A549 (cell line): ENCODE data around the gene NPHS1. TPM values are rescaled to one million over a fixed set of nuclear protein-coding genes. Genes with fewer than 3 reads are reported as not detected.

Experiments
- ATAC-seq, 2 experiments: fragments of 200-7000 bp in 1 of 2; fragments of >200 bp in 1 of 2; cut with Nextera tagmentation in 1 of 2; cut with Tn5 transposase in 1 of 2; 3 replicates each; pipeline versions ENCODE4 v1.8.0 to v1.9.1; 2018 to 2020; ENCODE audit warnings: mild to moderate bottlenecking in 1 of 2, moderate library complexity in 1 of 2
- CTCF ChIA-PET: fragments of 300-600 bp; sonication (Branson Sonifier 250); formaldehyde crosslinking; extraction: SDS; loops from one replicate; lab custom pipeline; 2021; ENCODE audit warnings: antibody characterized with exemption, inconsistent platforms; lab: Yijun Ruan, JAX
- POLR2A ChIA-PET: fragments of 350-600 bp; formaldehyde crosslinking; extraction: SDS; loops from one replicate; lab custom pipeline; 2021; ENCODE audit warnings: antibody characterized with exemption, inconsistent platforms; lab: Yijun Ruan, JAX
- DNase-seq, 2 experiments: peaks; one replicate each; pipeline versions ENCODE4 v3.0.0 to v3.0.0-alpha.2; 2011 to 2016; ENCODE audit warnings: low read depth in 1 of 2, low spot score in 1 of 2
- FAIRE-seq: peaks from 2 replicates; lab custom pipeline; 2011; peaks lifted over from hg19 to GRCh38; lab: Jason Lieb, UNC
- H3K27ac ChIP-seq, 2 experiments: fragments of >200 bp; sonication (Bioruptor Twin); formaldehyde crosslinking; 3 replicates each; pipeline ENCODE4 v1.5.1; 2016 to 2017
- H3K4me1 ChIP-seq: fragments of >200 bp; sonication (Bioruptor Twin); formaldehyde crosslinking; 3 replicates; pipeline ENCODE4 v1.6.1; 2016
- H3K4me2 ChIP-seq: fragments of >200 bp; sonication (Bioruptor Twin); formaldehyde crosslinking; 3 replicates; pipeline ENCODE4 v1.6.1; 2016
- H3K4me3 ChIP-seq: fragments of >200 bp; sonication (Bioruptor Twin); formaldehyde crosslinking; 3 replicates; pipeline ENCODE4 v1.5.1; 2016
- H3K9me3 ChIP-seq: fragments of >200 bp; sonication (Bioruptor Twin); formaldehyde crosslinking; 3 replicates; pipeline ENCODE4 v1.6.1; 2016
- ATOH8 ChIP-seq: fragments of 250-450 bp; sonication (Bioruptor Pico); IDR thresholded peaks from 2 replicates; pipeline ENCODE4 v1.5.0; 2020; ENCODE audit warnings: low read depth, mild to moderate bottlenecking, moderate library complexity
- BCL3 ChIP-seq: fragments of >200 bp; sonication (Bioruptor Twin); formaldehyde crosslinking; IDR thresholded peaks from 3 replicates; pipeline ENCODE4 v1.6.1; 2016
- CBX2 ChIP-seq: fragments of 200-600 bp; sonication (generic); IDR thresholded peaks from 2 replicates; pipeline ENCODE4 v1.6.1; 2016; ENCODE audit warnings: low read depth, mild to moderate bottlenecking, borderline replicate concordance
- CBX8 ChIP-seq: fragments of 200-600 bp; sonication (generic); IDR thresholded peaks from 2 replicates; pipeline ENCODE4 v1.6.1; 2016
- CEBPB ChIP-seq, 2 experiments: fragments of >200 bp in 1 of 2; sonication (Bioruptor Twin) in 1 of 2; formaldehyde crosslinking in 1 of 2; IDR thresholded peaks; 2 replicates each; pipeline ENCODE4 v1.6.1; 2012 to 2016
- CHD2 ChIP-seq: fragments of 150-350 bp; IDR thresholded peaks from 2 replicates; pipeline ENCODE4 v1.6.1; 2014; ENCODE audit warnings: low read length; ENCODE audit not compliant: partially characterized antibody
- E2F6 ChIP-seq: IDR thresholded peaks from 2 replicates; pipeline ENCODE4 v1.6.1; 2012; ENCODE audit warnings: low read depth, borderline replicate concordance
- EP300 ChIP-seq, 2 experiments: fragments of >200 bp; sonication (Bioruptor Twin); formaldehyde crosslinking; IDR thresholded peaks; 2 replicates in 1 of 2; 3 replicates in 1 of 2; pipeline ENCODE4 v1.6.1; 2016 to 2017
- GATA3 ChIP-seq: IDR thresholded peaks from 2 replicates; pipeline ENCODE4 v1.6.1; 2012; ENCODE audit warnings: borderline replicate concordance
- HOXA7 ChIP-seq: fragments of 250-450 bp; sonication (Bioruptor Pico); IDR thresholded peaks from 2 replicates; pipeline ENCODE4 v1.5.0; 2020; ENCODE audit warnings: mild to moderate bottlenecking, moderate library complexity
- JUN ChIP-seq, 2 experiments: fragments of >200 bp; sonication (Bioruptor Twin); formaldehyde crosslinking; IDR thresholded peaks; 2 replicates in 1 of 2; 3 replicates in 1 of 2; pipeline ENCODE4 v1.6.1; 2016 to 2017
- MAFK ChIP-seq: fragments of 450-650 bp; IDR thresholded peaks from 2 replicates; pipeline ENCODE4 v1.6.1; 2014; ENCODE audit not compliant: partially characterized antibody
- MYC ChIP-seq: IDR thresholded peaks from 2 replicates; pipeline ENCODE4 v1.6.1; 2012; ENCODE audit warnings: mild to moderate bottlenecking, inconsistent platforms, low read length, improper control_type of control experiment, borderline replicate concordance
- NR3C1 ChIP-seq: fragments of >200 bp; sonication (Bioruptor Twin); formaldehyde crosslinking; IDR thresholded peaks from 3 replicates; pipeline ENCODE4 v1.6.1; 2017
- PBX3 ChIP-seq: IDR thresholded peaks from 2 replicates; pipeline ENCODE4 v1.6.1; 2012
- POLR2A ChIP-seq: IDR thresholded peaks from 2 replicates; pipeline ENCODE4 v1.6.1; 2012; ENCODE audit warnings: mild to moderate bottlenecking, low read length
- POLR2AphosphoS2 ChIP-seq: conservative IDR thresholded peaks from 2 replicates; pipeline ENCODE4 v1.6.1; 2012; ENCODE audit warnings: low read length, improper control_type of control experiment, inconsistent platforms
- RAD21 ChIP-seq, 2 experiments: fragments of >200 bp in 1 of 2; sonication (Bioruptor Twin) in 1 of 2; formaldehyde crosslinking in 1 of 2; IDR thresholded peaks in 1 of 2; conservative IDR thresholded peaks in 1 of 2; 2 replicates in 1 of 2; 3 replicates in 1 of 2; pipeline ENCODE4 v1.6.1; 2012 to 2018; ENCODE audit warnings: inconsistent platforms in 1 of 2
- TP53 ChIP-seq: fragments of 250-450 bp; sonication (Bioruptor Pico); IDR thresholded peaks from 2 replicates; pipeline ENCODE4 v1.5.0; 2021; ENCODE audit warnings: mild to moderate bottlenecking, moderate library complexity
- WGBS: methylation state at CpG from one replicate; pipeline ENCODE4 v1.1.6; 2017; ENCODE audit errors: missing lambda C conversion rate; 5-methylcytosine and 5-hydroxymethylcytosine counted together
- polyA plus RNA-seq, 4 experiments: library from polyadenylated mRNA; depleted of rRNA in 3 of 4; stranded (reverse); fragments of >200 nt; fragmentation: RNase III in 1 of 4; extraction: RNeasy Plus Mini Kit Qiagen cat#74134 plus additional on column Dnase treatment in 1 of 4; gene quantifications; 2 replicates in 3 of 4; 3 replicates in 1 of 4; pipeline ENCODE4 v1.2.3, GENCODE V29; 2011 to 2017

Gene NPHS1
- polyA plus RNA-seq, 2 of the 4 experiments (the other 2 are of a cell fraction): 0.27 TPM

- TF ChIP-seq MAFK: no peak
- TF ChIP-seq POLR2AphosphoS2: no peak
- no peak for TF ChIP-seq NR3C1
- no peak for TF ChIP-seq EP300 (IDR thresholded peaks at IDR 0.05)
- no peak for TF ChIP-seq BCL3
- no peak for TF ChIP-seq GATA3
- no peak for TF ChIP-seq PBX3
- no peak for TF ChIP-seq HOXA7 (CRISPR knock-in tag)
- TF ChIP-seq TP53 (CRISPR knock-in tag): no peak
- no peak for TF ChIP-seq JUN (IDR thresholded peaks at IDR 0.05)
- TF ChIP-seq POLR2A: no peak
- TF ChIP-seq CBX8: no peak
- Histone ChIP-seq H3K27ac (no peak overlapping the region), H3K4me3 (no peak overlapping the region), H3K4me1 (peaks cover 11% of the 10 kb centered on the region; the same call in 2 of the 3 replicates), H3K4me2 (no peak overlapping the region), H3K9me3 (no peaks in the 10 kb centered on the region)
- DNase-seq (no peak), FAIRE-seq (no peak), ATAC-seq (no peak)
- ChIA-PET POLR2A (no interaction called here), CTCF (interaction anchor here (0.6 to 0.9 kb wide), 3 partner anchors 11 to 342 kb away, joined by 3 read pairs; no protein-coding TSS in a partner anchor)
- 55% methylated on average over 8 of the region's 8 CpGs for WGBS
Measured at GRCh38 chr19:35853038-35853756, 893 bp upstream of the NPHS1 start.

GRCh38 chr19:35851213-35852028 is 883 bp downstream of the NPHS1 start:
- no peak overlapping the region for H3K27ac ChIP-seq
- ChIA-PET POLR2A (no interaction called here), CTCF (interaction anchor here (1.0 to 5.2 kb wide), 5 partner anchors 8 to 81 kb away, joined by 3 to 23 read pairs (median 4); partner anchors contain the start of gene KIRREL2)
- DNase-seq (no peak), FAIRE-seq (no peak), ATAC-seq (peak in 1 of 2 experiments; percentile 13; a peak in 2 of 6 replicates)
- WGBS: 54% methylated on average over 32 of the region's 32 CpGs
- peaks cover 14% of the 10 kb centered on the region; the same call in 2 of the 3 replicates for H3K4me1 ChIP-seq
- H3K4me3 ChIP-seq: no peak overlapping the region
- no peak for TF ChIP-seq POLR2A
- TF ChIP-seq RAD21 (conservative IDR thresholded peaks at IDR 0.05 in 1 of 2, IDR thresholded peaks at IDR 0.05 in 1 of 2): peak in 1 of 2 experiments; percentile 31; a peak in 1 of 5 replicates
- no peak for TF ChIP-seq ATOH8
- no peak for TF ChIP-seq E2F6
- no peak for TF ChIP-seq MYC
- H3K9me3 ChIP-seq: no peaks in the 10 kb centered on the region
- H3K4me2 ChIP-seq: no peak overlapping the region

- ChIA-PET CTCF (interaction anchor here (0.7 to 5.2 kb wide), 5 partner anchors 10 to 558 kb away, joined by 3 to 23 read pairs (median 6); partner anchors contain the start of gene KIRREL2), POLR2A (no interaction called here)
- DNase-seq (no peak), ATAC-seq (no peak), FAIRE-seq (no peak)
- TF ChIP-seq JUN (IDR thresholded peaks at IDR 0.05) (no peak), CHD2 (no peak), PBX3 (no peak), CBX2 (no peak), CEBPB (IDR thresholded peaks at IDR 0.05) (no peak)
- Histone ChIP-seq H3K27ac (no peak overlapping the region), H3K4me3 (no peak overlapping the region), H3K4me2 (no peak overlapping the region), H3K4me1 (peaks cover 24% of the 10 kb centered on the region; the same call in 2 of the 3 replicates), H3K9me3 (no peaks in the 10 kb centered on the region)
- WGBS: 75% methylated on average over 18 of the region's 18 CpGs
Measured at GRCh38 chr19:35848919-35849505, 3.3 kb downstream of the NPHS1 start.
